Vagina (tissue), 2 donors: Measurements from ENCODE around the gene ACADVL. TPM values are rescaled to one million over a fixed set of nuclear protein-coding genes. Genes with fewer than 3 reads are reported as not detected.

ENCODE experiments used
- DNase-seq, 2 donors: peaks; one replicate each; pipeline ENCODE4 v3.0.0-alpha.2; 2017; ENCODE audit errors: extremely low spot score in 2 of 2
- H3K27ac ChIP-seq: fragments of 200-600 bp; sonication (generic); one replicate; pipeline ENCODE4 v1.5.1; 2019
- H3K27me3 ChIP-seq: fragments of 200-600 bp; sonication (generic); one replicate; pipeline ENCODE4 v1.5.1; 2019
- H3K36me3 ChIP-seq, 2 donors: fragments of 200-600 bp; sonication (generic); one replicate each; pipeline ENCODE4 v1.5.1; 2017 to 2019
- H3K4me1 ChIP-seq: fragments of 200-600 bp; sonication (generic); one replicate; pipeline ENCODE4 v1.5.1; 2019
- H3K4me3 ChIP-seq, 2 donors: fragments of 200-600 bp; sonication (generic); 1 replicate in 1 of 2; 2 replicates in 1 of 2; pipeline ENCODE4 v1.5.1; 2016 to 2019
- H3K9me3 ChIP-seq: fragments of 200-600 bp; sonication (generic); one replicate; pipeline ENCODE4 v1.5.1; 2019
- CTCF ChIP-seq, 3 experiments: fragments of 450-650 bp in 2 of 3; fragments of 200-600 bp in 1 of 3; sonication (generic) in 1 of 3; IDR thresholded peaks; one replicate each; pipeline ENCODE4 v1.5.1; 2017 to 2019; ENCODE audit warnings: antibody characterized with exemption in 3 of 3, mild to moderate bottlenecking in 2 of 3, moderate library complexity in 2 of 3
- POLR2A ChIP-seq, 2 donors: fragments of 450-650 bp; IDR thresholded peaks; one replicate each; pipeline ENCODE4 v1.6.1; 2017; ENCODE audit warnings: antibody characterized with exemption in 2 of 2, mild to moderate bottlenecking in 2 of 2, moderate library complexity in 2 of 2
- POLR2AphosphoS5 ChIP-seq, 2 donors: sonication (generic); formaldehyde crosslinking; IDR thresholded peaks; one replicate each; pipeline ENCODE4 v1.9.0; 2017; ENCODE audit warnings: antibody characterized with exemption in 2 of 2, mild to moderate bottlenecking in 2 of 2, low read depth in 1 of 2; ENCODE audit not compliant: insufficient read depth in 1 of 2
- intact Hi-C: fragments of 100-400 bp; cut with DNase I; formaldehyde crosslinking; loops from one replicate; pipeline ENCODE4 v1.15.1; 2023
- total RNA-seq: library from RNA; depleted of rRNA; stranded (reverse); fragments of >200 nt; gene quantifications from one replicate; pipeline ENCODE4 v1.2.3, GENCODE V29; 2016

ACADVL gene
- total RNA-seq, 1 donor from 2014 or later = 957 TPM

DNA sequence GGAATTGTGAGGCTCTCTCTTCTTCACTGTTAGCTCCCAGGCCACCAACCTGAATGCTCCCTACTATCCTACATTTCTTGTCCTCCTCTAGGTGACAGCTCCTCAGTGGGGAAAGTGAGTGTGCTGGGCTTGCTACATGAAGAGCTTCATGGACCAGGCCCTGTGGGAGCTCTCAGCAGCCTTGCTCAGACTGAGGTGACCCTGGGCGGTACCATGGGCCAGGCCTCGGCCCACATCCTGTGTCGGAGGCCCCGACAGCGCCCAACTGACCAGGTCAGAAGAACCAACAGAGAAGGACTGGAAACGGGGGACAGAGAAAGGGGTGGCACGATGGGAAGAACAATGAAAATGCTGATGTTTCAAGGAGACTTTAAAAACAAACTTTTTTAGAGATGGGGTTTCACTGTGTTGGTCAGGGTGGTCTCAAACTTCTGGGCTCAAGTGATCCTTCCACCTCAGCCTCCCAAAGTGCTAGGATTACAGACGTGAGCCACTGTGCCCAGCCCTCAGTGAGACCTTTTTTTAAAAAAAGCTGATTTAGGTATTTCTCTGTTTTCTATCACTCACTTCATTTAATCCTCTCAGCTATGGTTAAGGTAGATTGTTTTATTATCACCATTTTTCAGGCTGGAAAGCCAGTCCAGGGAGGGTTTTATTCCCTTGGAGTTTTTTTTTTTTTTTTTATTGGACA lies 37.2 kb downstream of the ACADVL start:
- Histone ChIP-seq H3K9me3 (no peaks in the 10 kb centered on the region), H3K27me3 (peaks cover under 1% of the 10 kb centered on the region), H3K27ac (no peak overlapping the region), H3K36me3 (peaks cover 0 to 15% of the 10 kb centered on the region in 2 donors), H3K4me1 (peaks cover 29% of the 10 kb centered on the region), H3K4me3 (no peak overlapping the region)
- no peak for TF ChIP-seq POLR2A (IDR thresholded peaks at IDR 0.05)
- TF ChIP-seq CTCF (IDR thresholded peaks at IDR 0.05) = no peak
- TF ChIP-seq POLR2AphosphoS5 (IDR thresholded peaks at IDR 0.05; ENCODE audit: insufficient read depth in 1 of 2, low read depth in 1 of 2) = no peak
- DNase-seq = no peak
- intact Hi-C loops = loop anchor here (10.0 kb wide), 1 partner anchor 308 kb away; the partner anchor contains the start of gene SENP3

DNA sequence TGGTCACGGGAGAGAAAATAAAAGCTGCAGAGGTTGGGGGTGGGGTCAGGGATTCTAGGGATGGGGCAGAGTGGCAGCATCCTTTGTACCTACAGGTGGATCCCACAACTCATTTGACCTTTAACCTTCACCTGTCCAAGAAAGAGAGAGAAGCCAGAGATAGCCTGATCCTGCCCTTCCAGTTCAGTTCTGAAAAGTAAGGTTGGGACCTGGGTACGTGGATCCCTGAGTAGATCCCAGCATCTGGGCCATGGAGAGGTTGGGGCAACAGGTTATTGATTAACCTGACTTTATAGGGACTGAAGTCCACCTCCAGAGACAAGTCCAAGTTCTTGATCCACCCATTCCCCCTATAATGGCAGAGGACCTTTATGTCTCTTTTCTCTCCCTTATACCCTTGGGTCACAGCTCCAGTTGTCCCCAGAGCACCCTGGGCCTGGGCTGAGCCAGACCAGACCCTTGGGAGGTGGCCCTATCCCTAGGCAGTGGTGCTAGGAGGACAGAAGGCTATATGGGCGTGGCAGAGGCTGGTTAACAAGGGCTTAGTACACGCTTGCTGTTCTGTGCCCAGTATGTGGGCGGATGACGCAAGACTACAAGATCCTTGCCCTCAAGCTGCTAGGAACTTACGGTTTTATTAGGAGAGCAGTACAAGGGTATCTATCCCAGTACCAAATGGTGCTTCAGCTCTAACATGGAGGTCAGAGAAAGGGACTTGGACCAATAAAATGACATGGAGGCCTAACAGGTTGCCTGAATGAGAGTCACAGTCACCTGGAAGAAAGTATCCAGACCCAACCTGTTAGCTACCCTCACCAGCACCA lies 39.2 kb downstream of the ACADVL start:
- Histone ChIP-seq H3K27ac (no peak overlapping the region), H3K27me3 (peaks cover 11% of the 10 kb centered on the region), H3K36me3 (peaks cover 0 to 15% of the 10 kb centered on the region in 2 donors), H3K4me3 (no peak overlapping the region), H3K4me1 (peaks cover 34% of the 10 kb centered on the region), H3K9me3 (no peaks in the 10 kb centered on the region)
- intact Hi-C loops = loop anchor here (10.0 kb wide), 1 partner anchor 306 kb away; the partner anchor contains the start of gene SENP3
- DNase-seq = no peak
- TF ChIP-seq CTCF (IDR thresholded peaks at IDR 0.05) (no peak), POLR2AphosphoS5 (IDR thresholded peaks at IDR 0.05; ENCODE audit: insufficient read depth in 1 of 2, low read depth in 1 of 2) (peak in 1 of 2 donors; percentile 11)

GRCh38 chr17:7259555-7259889 lies 39.8 kb downstream of the ACADVL start:
- peaks cover 11% of the 10 kb centered on the region for H3K27me3 ChIP-seq
- H3K36me3 ChIP-seq = peaks cover 0 to 15% of the 10 kb centered on the region in 2 donors
- no peak overlapping the region for H3K27ac ChIP-seq
- no peaks in the 10 kb centered on the region for H3K9me3 ChIP-seq
- intact Hi-C loops = loop anchor here (10.0 kb wide), 1 partner anchor 305 kb away; the partner anchor contains the start of gene SENP3
- TF ChIP-seq POLR2A (IDR thresholded peaks at IDR 0.05) (no peak), POLR2AphosphoS5 (IDR thresholded peaks at IDR 0.05; ENCODE audit: insufficient read depth in 1 of 2, low read depth in 1 of 2) (no peak), CTCF (IDR thresholded peaks at IDR 0.05) (no peak)
- no peak for DNase-seq
- no peak overlapping the region for H3K4me3 ChIP-seq
- peaks cover 36% of the 10 kb centered on the region for H3K4me1 ChIP-seq

- Histone ChIP-seq H3K27ac (no peak overlapping the region), H3K27me3 (peaks cover 11% of the 10 kb centered on the region), H3K36me3 (peaks cover 0 to 12% of the 10 kb centered on the region in 2 donors), H3K9me3 (no peaks in the 10 kb centered on the region), H3K4me3 (peak overlapping the region in 1 of 2 donors; percentile 44), H3K4me1 (peaks cover 36% of the 10 kb centered on the region)
- no peak for DNase-seq
- TF ChIP-seq CTCF (IDR thresholded peaks at IDR 0.05) (no peak), POLR2AphosphoS5 (IDR thresholded peaks at IDR 0.05; ENCODE audit: insufficient read depth in 1 of 2, low read depth in 1 of 2) (no peak), POLR2A (IDR thresholded peaks at IDR 0.05) (no peak)
- intact Hi-C loops = loop anchor here (5.0 kb wide), 1 partner anchor 527 kb away; no protein-coding TSS in a partner anchor
Observed at GRCh38 chr17:7260151-7260550, 40.4 kb downstream of the ACADVL start.
